Measurements from ENCODE around the gene TRMT2A.
"Not testable (repeated sequence)": the region's sequence is repeated elsewhere in the genome, so short reads cannot be mapped to it uniquely, and the experiment has no call there.

The TRMT2A gene, protein sequence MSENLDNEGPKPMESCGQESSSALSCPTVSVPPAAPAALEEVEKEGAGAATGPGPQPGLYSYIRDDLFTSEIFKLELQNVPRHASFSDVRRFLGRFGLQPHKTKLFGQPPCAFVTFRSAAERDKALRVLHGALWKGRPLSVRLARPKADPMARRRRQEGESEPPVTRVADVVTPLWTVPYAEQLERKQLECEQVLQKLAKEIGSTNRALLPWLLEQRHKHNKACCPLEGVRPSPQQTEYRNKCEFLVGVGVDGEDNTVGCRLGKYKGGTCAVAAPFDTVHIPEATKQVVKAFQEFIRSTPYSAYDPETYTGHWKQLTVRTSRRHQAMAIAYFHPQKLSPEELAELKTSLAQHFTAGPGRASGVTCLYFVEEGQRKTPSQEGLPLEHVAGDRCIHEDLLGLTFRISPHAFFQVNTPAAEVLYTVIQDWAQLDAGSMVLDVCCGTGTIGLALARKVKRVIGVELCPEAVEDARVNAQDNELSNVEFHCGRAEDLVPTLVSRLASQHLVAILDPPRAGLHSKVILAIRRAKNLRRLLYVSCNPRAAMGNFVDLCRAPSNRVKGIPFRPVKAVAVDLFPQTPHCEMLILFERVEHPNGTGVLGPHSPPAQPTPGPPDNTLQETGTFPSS

DNA sequence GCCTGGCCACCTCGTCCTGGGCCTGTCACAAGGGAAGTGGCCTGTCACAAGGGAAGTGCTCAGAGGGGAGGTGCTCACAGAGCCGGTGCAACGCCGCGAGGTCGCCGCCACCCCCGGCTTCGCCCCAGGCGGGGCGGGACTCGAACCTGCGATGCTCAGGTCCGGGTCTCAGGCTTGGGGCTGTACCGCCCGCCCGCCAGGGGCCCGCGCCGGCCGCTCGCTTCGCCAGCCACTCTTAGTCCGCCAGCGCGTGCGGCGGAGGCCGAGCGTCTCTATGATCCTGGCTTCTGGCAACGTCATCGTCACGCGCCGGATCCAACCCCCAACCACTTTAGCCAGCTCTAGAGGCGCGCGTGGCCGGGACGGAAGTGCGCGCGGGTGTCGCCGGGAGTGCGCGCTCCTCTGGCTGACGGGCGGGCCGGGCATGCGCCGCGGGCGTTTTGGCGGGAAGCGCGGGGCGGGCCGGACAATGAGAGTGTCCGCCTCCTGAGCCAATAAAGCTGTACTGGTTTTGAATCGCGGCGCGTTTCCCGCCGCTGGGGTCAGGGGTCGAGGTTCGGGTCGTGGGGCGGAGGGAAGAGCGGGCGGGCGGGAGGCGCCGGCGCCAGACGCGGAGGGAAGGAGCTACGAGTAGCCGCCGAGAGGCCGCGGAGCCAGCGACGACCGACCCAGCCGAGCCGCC is at the start of gene TRMT2A:
Gene TRMT2A (minus strand): TSS at position 276 of the 682 bp plus-strand sequence. CDS start 320 bp downstream, outside the sequence.
- H3K4me1 Mint-ChIP-seq (ENCODE audit: low read depth): peaks cover 18% of the 10 kb centered on the region
- H3K36me3 Mint-ChIP-seq (ENCODE audit: low read depth): peaks cover 26% of the 10 kb centered on the region
- peak within 1 kb of the TSS; percentile 98 for H3K27ac Mint-ChIP-seq
- no peaks in the 10 kb centered on the region for H3K9me3 Mint-ChIP-seq
- no peaks in the 10 kb centered on the region for H3K27me3 Mint-ChIP-seq (ENCODE audit: low read depth)
- H3K4me3 Mint-ChIP-seq: peak within 1 kb of the TSS; percentile 97

DNA sequence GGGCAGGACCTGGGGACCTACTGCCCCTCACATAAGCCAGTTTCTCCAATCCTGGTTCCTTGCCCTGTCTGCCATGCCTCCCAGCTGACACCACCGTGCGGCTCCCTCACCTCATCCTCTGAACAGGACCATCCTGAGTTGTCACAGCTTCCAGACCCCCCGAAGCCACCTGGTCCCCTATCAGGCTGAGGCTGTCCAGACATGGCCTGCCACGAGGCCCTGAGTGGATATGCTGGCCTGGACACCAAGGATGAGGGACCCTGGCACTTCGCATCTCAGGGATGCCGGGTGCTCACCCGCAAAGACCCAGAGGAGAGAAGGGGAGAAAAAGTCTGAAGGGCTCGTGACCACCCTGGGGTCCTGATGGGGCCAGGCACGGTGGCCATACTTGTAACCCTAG is 49.7 kb upstream of the TRMT2A start:
- H3K27ac Mint-ChIP-seq: no peak overlapping the region
- peaks cover 2% of the 10 kb centered on the region for H3K36me3 Mint-ChIP-seq (ENCODE audit: low read depth)
- H3K27me3 Mint-ChIP-seq (ENCODE audit: low read depth): no peaks in the 10 kb centered on the region
- H3K4me1 Mint-ChIP-seq (ENCODE audit: low read depth): no peaks in the 10 kb centered on the region
- H3K9me3 Mint-ChIP-seq: peaks cover 4% of the 10 kb centered on the region
- H3K4me3 Mint-ChIP-seq: no peak overlapping the region

DNA sequence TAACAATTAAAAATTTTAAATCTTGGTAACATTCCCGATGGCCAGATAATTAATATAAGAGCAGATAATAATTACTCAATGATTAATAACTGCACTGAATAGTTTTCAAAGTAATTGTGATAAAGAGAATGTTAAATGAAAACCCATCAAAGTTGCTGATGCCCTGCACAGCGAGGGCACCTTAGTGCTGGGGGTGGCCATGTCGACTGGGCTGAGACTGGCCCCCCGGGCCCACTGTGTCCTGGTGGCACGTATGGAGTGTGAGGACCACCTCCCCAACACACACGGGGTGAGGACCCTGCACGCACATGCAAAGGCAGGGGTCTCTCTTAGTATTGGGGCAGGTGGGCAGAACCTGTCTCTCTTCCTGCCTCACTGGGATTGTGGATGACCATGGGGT is 48.9 kb upstream of the TRMT2A start:
- Mint-ChIP-seq H3K27me3 (ENCODE audit: low read depth) (no peaks in the 10 kb centered on the region), H3K4me3 (no peak overlapping the region), H3K27ac (no peak overlapping the region), H3K36me3 (ENCODE audit: low read depth) (peaks cover 2% of the 10 kb centered on the region), H3K4me1 (ENCODE audit: low read depth) (no peaks in the 10 kb centered on the region), H3K9me3 (peaks cover 4% of the 10 kb centered on the region)

DNA sequence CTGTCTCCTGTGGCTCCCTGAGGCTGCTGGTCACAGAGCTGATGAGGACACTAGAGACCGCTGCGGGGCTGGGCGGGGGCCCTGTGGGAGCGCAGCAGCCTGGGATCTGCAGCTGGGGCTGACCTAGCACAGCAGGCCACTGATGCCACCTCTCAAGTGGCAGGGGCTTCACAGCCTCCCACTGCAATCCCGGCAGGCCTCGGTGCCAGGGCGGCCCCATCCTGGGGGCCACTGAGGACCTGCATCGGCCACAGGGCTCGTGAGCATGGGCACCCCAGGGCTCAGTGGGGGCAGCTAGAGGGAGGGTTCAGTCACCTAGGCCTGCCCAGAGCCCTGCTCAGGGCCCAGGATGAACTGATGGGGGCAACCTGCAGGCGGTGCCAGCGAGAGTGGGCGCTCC is 48.4 kb upstream of the TRMT2A start:
- Mint-ChIP-seq H3K4me1 (ENCODE audit: low read depth) (no peaks in the 10 kb centered on the region), H3K4me3 (no peak overlapping the region), H3K9me3 (peaks cover 4% of the 10 kb centered on the region), H3K27me3 (ENCODE audit: low read depth) (no peaks in the 10 kb centered on the region), H3K36me3 (ENCODE audit: low read depth) (peaks cover 2% of the 10 kb centered on the region), H3K27ac (no peak overlapping the region)

DNA sequence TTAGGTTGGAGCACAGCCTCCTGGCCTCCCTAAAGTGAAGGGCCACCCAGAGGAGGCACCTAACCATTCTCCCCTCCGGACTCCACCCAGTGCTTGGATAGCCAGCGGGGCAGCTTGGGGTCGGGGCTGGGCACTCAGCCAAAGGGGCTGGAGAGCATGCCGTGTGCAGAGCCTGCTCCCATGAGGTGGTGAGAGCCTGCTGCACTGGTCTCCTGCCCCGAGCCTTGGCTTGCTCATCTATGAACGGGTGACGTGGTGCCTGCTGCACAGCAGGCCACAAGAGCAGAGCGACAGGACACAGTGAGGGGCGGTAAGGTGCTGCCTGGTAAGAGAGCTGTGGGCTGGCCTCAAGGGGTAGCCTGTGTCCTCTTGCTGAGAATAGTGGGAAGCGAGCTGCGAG is 47.8 kb upstream of the TRMT2A start:
- peaks cover 4% of the 10 kb centered on the region for H3K9me3 Mint-ChIP-seq
- peaks cover 2% of the 10 kb centered on the region for H3K36me3 Mint-ChIP-seq (ENCODE audit: low read depth)
- no peaks in the 10 kb centered on the region for H3K4me1 Mint-ChIP-seq (ENCODE audit: low read depth)
- H3K4me3 Mint-ChIP-seq: no peak overlapping the region
- no peaks in the 10 kb centered on the region for H3K27me3 Mint-ChIP-seq (ENCODE audit: low read depth)
- no peak overlapping the region for H3K27ac Mint-ChIP-seq

DNA sequence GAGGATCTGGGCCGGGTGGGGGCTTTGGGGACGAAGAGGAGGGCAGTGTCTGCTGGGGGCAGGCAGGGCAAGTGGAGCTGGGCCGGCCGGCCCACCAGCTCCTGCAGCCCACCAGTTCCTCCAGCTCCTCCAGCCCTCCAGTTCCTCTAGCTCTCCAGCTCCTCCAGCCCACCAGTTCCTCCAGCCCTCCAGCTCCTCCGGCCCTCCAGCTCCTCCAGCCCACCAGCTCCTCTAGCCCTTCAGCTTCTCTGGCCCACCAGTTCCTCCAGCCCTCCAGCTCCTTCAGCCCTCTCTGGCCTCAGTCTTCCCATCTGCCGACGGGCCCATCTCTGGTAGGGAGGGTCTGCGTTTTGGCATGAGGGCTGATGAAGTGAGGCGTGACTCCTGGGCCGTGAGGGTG is 43.0 kb upstream of the TRMT2A start:
- Mint-ChIP-seq H3K4me3 (no peak overlapping the region), H3K9me3 (peaks cover 4% of the 10 kb centered on the region), H3K4me1 (ENCODE audit: low read depth) (peaks cover 2% of the 10 kb centered on the region), H3K27ac (no peak overlapping the region), H3K27me3 (ENCODE audit: low read depth) (no peaks in the 10 kb centered on the region), H3K36me3 (ENCODE audit: low read depth) (peaks cover 2% of the 10 kb centered on the region)

DNA sequence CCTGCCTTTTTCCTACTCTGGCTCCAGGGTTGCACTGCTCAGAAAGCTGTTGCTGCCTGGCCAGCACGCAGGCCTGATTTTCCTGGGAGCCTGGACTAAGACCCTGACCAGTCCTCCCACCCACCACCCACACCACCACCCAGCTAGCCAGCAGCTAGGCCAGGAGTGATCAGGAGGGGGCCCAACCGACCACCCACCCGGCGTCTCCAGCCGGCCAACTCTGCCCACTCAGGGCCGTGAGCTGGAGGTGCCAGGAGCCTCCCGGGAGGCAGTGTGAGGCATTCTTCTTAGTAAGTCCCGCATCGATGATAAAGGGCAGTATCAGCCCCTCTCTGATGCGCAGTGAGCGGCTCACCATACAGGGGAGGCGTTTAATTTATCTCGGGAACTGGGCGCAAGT is 42.5 kb upstream of the TRMT2A start:
- H3K4me3 Mint-ChIP-seq; H3K4me1 Mint-ChIP-seq (ENCODE audit: low read depth); H3K9me3 Mint-ChIP-seq; H3K27me3 Mint-ChIP-seq (ENCODE audit: low read depth); H3K27ac Mint-ChIP-seq; H3K36me3 Mint-ChIP-seq (ENCODE audit: low read depth): not testable (repeated sequence)

DNA sequence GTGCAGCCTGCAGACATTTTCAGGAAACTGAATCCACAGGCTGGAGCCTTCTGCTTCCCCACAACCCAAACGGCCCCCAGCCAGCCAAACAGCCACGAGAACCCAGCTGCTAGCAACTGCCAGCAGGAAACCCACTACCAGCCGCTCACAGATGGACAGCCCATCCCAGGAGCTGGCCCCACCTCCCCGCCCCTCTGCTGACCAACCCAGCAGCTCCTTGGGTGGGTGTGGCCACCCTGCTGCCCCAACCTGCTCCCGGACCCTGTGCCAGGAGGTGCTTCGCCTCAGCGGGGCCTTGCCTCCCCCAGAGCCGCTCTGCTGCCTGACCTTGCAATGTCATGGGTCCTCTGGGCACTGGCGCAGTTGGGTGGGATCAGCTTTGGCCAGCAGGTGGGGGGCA is 42.0 kb upstream of the TRMT2A start:
- H3K4me1 Mint-ChIP-seq (ENCODE audit: low read depth): peaks cover 2% of the 10 kb centered on the region
- no peak overlapping the region for H3K27ac Mint-ChIP-seq
- H3K27me3 Mint-ChIP-seq (ENCODE audit: low read depth): no peaks in the 10 kb centered on the region
- H3K9me3 Mint-ChIP-seq: peaks cover under 1% of the 10 kb centered on the region
- no peaks in the 10 kb centered on the region for H3K36me3 Mint-ChIP-seq (ENCODE audit: low read depth)
- H3K4me3 Mint-ChIP-seq: no peak overlapping the region

DNA sequence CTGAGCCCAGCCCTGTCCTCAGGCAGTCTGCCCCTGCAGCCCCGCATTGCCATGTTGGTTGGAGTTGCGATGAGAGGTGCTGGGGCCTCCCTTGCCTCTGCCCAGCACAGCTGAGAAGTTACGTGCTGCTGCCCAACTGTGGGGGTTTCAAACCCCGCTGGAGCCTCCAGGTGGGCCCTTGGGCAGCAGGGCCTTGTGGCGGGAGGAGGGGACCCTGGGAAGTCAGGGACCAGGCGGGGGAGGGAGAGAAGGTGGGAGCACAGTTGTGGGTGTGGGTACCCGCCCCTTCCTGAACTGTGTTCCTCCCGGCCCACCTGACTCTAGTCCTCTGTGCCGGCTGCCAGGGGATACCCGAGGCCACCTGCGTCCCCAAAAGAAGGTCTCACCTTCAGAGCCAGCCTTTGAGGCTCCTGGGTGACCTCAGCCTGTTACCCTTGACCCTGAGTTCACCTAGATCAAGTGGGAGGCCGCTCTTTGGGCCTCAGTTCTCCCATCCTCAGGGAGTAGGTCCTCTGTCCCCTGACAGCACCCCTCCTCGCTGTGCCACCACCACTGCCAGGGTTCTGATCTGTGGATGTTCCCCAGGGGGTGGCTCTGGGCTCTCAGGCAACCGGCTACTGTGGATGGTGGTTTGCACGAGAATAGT is 41.5 kb upstream of the TRMT2A start:
- Mint-ChIP-seq H3K4me3 (no peak overlapping the region), H3K4me1 (ENCODE audit: low read depth) (peaks cover 2% of the 10 kb centered on the region), H3K36me3 (ENCODE audit: low read depth) (no peaks in the 10 kb centered on the region)

DNA sequence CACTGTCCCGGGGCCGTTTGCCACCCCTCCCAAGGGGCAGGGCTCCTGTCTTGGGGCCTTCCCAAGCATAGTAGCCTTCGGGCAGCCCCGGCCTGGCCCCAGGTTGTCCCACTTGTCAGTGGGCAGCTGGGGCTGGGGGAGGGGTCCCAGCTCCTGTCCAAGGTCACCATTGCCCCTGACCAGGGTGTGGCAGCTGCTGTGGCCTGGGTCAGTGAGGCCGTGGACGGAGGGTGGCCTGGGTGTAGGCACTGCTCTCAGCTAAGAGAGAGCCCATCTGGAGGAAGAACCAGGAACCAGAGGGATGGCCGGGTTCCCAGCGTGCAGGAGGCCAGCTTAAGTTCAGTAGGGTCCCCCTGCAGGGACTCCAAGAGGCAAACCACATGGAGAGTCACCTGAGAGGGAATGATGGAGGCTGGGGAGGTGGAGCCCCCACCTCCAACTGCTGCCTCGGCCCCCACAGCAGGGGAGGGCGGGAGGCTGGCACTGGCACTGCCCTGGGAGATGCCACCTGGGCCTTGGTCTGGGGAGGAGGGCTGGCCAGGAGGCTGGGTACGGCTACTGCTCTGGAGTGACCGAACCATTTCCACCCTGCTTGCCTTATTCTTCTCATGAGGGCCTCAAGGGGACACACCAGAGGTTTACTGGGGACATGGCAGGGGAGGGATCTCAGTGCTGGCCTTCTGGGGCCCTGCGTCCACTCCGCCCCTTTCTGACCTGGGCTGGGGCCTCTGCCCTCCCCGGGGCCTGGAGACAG is 40.6 kb upstream of the TRMT2A start:
- H3K4me3 Mint-ChIP-seq: no peak overlapping the region
- H3K36me3 Mint-ChIP-seq (ENCODE audit: low read depth): no peaks in the 10 kb centered on the region
- H3K27me3 Mint-ChIP-seq (ENCODE audit: low read depth): no peaks in the 10 kb centered on the region
- no peaks in the 10 kb centered on the region for H3K9me3 Mint-ChIP-seq
- no peak overlapping the region for H3K27ac Mint-ChIP-seq
- H3K4me1 Mint-ChIP-seq (ENCODE audit: low read depth): peaks cover 2% of the 10 kb centered on the region

More for the DNA sequence above, 41.5 kb upstream of the TRMT2A start:
- Mint-ChIP-seq H3K27ac (no peak overlapping the region), H3K9me3 (no peaks in the 10 kb centered on the region), H3K27me3 (ENCODE audit: low read depth) (no peaks in the 10 kb centered on the region)

DNA sequence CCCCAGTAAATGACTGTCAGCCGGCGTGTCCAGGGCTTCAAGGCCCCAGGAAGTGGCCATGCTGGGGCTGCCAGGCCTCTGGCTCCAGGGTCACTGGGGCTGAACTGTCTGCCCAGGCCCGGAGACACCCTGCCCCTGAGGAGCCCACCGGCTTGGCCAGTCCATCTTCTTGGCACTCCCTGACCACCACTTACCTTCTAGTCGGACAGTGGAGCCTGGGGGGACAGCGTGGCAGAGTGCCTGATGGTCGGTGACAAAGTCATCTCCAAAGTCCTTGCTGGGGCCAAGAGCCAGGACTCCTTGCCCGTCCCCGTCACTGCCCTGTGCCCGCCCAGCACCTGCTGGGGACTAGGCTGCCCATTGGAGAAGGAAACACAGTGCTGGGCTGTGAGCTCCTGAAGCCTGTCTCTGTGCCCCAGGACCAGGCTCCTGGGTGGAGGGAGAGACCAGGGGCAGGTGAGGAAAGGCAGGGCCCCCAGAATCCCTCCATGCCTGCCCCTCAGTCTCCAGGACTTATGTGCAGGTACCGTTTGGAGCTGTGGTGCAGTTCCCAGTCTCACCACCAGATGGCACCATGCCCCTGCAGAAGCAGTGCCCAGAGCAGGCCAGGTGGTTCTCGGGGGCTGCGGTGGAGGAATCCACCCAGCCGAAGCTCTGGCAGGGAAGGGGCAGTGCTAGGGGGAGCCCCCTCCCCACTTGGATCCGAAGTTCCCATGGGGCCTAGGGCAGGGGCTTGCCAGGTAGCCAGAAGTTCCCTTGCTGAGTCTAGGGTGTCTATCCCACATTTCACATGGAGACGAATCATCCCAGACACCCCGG is 39.8 kb upstream of the TRMT2A start:
- H3K36me3 Mint-ChIP-seq (ENCODE audit: low read depth): no peaks in the 10 kb centered on the region
- peaks cover 2% of the 10 kb centered on the region for H3K4me1 Mint-ChIP-seq (ENCODE audit: low read depth)
- no peaks in the 10 kb centered on the region for H3K27me3 Mint-ChIP-seq (ENCODE audit: low read depth)
- H3K4me3 Mint-ChIP-seq: no peak overlapping the region
- no peak overlapping the region for H3K27ac Mint-ChIP-seq
- H3K9me3 Mint-ChIP-seq: no peaks in the 10 kb centered on the region

DNA sequence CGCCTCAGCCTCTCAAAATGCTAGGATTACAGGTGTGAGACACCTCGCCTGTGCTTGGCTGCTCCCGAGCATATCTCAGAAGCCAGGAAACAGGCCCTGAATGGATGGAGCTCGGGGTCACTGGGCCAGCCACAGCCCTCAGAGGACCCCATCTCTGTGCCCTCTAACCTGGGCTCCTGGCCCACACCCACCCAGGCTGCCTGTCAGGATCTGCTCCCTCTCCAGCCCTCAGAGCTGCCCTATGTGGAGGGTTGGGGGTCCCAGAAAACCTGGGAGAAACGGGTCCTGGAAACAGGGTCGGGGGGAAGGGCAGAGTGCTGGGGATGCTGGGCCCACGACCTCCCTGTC is 39.0 kb upstream of the TRMT2A start:
- H3K9me3 Mint-ChIP-seq: no peaks in the 10 kb centered on the region
- H3K4me1 Mint-ChIP-seq (ENCODE audit: low read depth): peaks cover 2% of the 10 kb centered on the region
- H3K36me3 Mint-ChIP-seq (ENCODE audit: low read depth): no peaks in the 10 kb centered on the region
- no peaks in the 10 kb centered on the region for H3K27me3 Mint-ChIP-seq (ENCODE audit: low read depth)
- H3K4me3 Mint-ChIP-seq: no peak overlapping the region
- H3K27ac Mint-ChIP-seq: no peak overlapping the region

DNA sequence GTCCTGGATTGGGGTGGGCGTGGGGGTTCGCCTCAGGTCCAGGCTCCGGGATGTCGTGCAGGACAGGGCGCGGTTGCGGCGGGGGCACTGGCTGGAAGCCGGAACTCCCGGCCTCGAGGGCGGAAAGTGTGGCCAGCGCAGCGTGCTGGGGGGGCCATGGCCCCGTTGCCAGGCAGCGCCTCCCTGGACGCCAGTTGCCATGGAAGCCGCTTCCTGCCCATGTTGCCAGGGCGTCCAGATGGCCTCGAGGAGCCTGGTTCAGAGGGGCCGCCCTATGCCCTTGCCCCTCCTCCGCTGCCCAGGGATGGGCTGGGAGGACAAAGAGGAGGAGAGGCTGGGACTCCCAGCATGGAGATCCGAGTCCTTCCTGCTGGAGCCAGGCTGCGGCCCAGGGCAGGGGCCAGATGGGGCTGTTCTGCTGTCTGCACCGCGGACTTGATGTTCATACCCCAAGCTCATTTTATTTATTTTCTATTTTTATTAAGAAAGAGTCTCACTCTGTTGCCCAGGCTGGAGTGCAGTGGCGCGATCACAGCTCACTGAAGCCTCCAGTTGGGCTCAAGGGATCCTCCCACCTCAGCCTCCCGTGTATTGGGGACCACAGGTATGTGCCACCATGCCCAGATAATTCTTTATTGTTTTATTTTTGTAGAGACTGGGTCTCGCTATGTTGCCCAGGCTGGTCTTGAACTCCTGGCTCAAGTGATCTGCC is 38.5 kb upstream of the TRMT2A start:
- no peaks in the 10 kb centered on the region for H3K36me3 Mint-ChIP-seq (ENCODE audit: low read depth)
- peaks cover 2% of the 10 kb centered on the region for H3K4me1 Mint-ChIP-seq (ENCODE audit: low read depth)
- H3K27me3 Mint-ChIP-seq (ENCODE audit: low read depth): no peaks in the 10 kb centered on the region
- H3K9me3 Mint-ChIP-seq: no peaks in the 10 kb centered on the region
- no peak overlapping the region for H3K27ac Mint-ChIP-seq
- no peak overlapping the region for H3K4me3 Mint-ChIP-seq

Data from T-helper 1 cell treated with Interleukin-12 subunit alpha and Interleukin-12 subunit beta and Interleukin-4 antibody, amounts not matched to agents 30 μg/mL and 1 μg/mL, for 36 hours (primary cell).